HFFc6 (cell line): ENCODE results near the gene EVC. TPM values are rescaled to one million over a fixed set of nuclear protein-coding genes. Genes with fewer than 3 reads are reported as not detected.

ENCODE experiments used
- DNase-seq: peaks from one replicate; pipeline ENCODE4 v3.0.0-alpha.2; 2018
- H3K27ac Mint-ChIP-seq: 2 replicates; pipeline ENCODE4 v1.8.0; 2020; ENCODE audit warnings: mild to moderate bottlenecking, mixed read lengths
- H3K27me3 Mint-ChIP-seq: 2 replicates; pipeline ENCODE4 v1.8.0; 2021; ENCODE audit warnings: mild to moderate bottlenecking, moderate library complexity, mixed read lengths; ENCODE audit not compliant: insufficient read depth
- H3K36me3 Mint-ChIP-seq: 2 replicates; pipeline ENCODE4 v1.8.0; 2021; ENCODE audit warnings: low read depth, mixed read lengths
- H3K4me1 Mint-ChIP-seq: 2 replicates; pipeline ENCODE4 v1.8.0; 2020; ENCODE audit warnings: low read depth, mixed read lengths
- H3K4me3 Mint-ChIP-seq: 2 replicates; pipeline ENCODE4 v1.8.0; 2020; ENCODE audit warnings: mild to moderate bottlenecking, moderate library complexity, mixed read lengths
- H3K9me3 Mint-ChIP-seq: 2 replicates; pipeline ENCODE4 v1.8.0; 2020; ENCODE audit warnings: mild to moderate bottlenecking, mixed read lengths
- total RNA-seq, 6 experiments: library from RNA; stranded (reverse); fragmentation: NEBNext Ultra II Directional; extraction: Animal tissue kit (Norgen Biotek cat#: 25700); gene quantifications; 2 replicates in 1 of 6; 3 replicates in 5 of 6; pipeline ENCODE4 v1.2.3, GENCODE V29; 2021
- TF ChIP-seq, protein P1 (sequence below): fragments of 200-600 bp; sonication (generic); IDR thresholded peaks from 2 replicates; pipeline ENCODE4 v1.5.0; 2021; ENCODE audit warnings: antibody characterized with exemption, mild to moderate bottlenecking

EVC gene
- total RNA-seq, 6 experiments from 2014 or later: 30.7 to 40.9 (median 33.7) TPM

DNA sequence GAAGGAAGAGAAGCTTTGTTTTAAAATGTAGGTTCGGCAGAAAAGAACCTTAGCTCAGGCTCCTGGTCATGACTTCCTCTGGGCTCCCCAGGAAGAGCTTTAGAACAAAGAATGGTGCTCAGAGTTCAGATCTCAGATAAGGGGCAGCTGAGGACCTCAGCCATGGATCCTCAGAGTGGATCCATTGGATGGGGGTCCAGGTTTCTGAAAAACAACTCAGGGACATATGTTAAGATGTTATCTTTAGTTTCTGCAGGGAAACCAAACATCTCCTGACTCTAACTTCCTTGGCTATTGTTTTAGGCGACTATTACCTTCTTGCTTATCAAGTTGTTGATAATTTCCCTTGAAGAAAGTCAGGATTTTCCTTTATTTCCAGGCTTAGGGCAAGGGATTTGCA lies 5.4 kb downstream of the EVC start:
- DNase-seq: no peak
- no peak overlapping the region for H3K27ac Mint-ChIP-seq

DNA sequence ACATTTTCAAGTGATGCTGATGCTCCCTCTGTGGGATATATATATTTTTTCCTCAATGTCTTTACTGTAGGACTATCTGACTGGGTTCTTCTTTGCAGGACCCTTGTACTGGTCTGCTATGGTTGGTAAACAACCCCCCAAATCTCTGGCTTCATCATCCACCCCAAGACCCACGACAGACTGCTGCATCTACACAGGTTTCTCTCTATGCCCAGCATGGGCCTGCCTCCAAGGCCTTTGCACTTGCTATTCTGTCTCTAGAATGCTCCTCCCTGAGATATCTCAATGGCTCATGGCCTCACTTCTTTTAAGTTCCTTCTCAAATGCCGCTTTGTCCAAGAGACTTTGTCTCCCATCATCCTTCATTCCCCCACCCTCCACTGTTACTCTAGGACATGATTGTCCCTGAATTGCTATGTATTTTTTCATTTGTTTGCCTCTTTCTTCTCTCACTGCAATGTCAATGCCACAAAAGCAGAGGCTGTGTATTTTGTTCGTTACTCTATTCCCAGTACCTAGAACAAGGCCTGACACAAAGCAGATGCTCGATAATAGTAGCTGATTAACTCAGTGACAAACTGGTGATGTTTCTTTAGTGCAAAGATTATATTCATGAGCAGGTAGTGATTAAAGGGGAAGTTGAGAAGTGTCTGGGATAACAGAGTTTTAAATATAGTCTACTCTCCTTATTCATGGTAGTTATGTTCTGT lies 6.6 kb downstream of the EVC start:
- H3K27ac Mint-ChIP-seq: peak overlapping the region; percentile 20; the same call in 1 of the 2 replicates
- H3K4me3 Mint-ChIP-seq: no peak overlapping the region
- H3K9me3 Mint-ChIP-seq: peaks cover 7% of the 10 kb centered on the region
- peaks cover 55% of the 10 kb centered on the region for H3K36me3 Mint-ChIP-seq
- peaks cover 84% of the 10 kb centered on the region for H3K4me1 Mint-ChIP-seq
- TF ChIP-seq, protein P1, sequence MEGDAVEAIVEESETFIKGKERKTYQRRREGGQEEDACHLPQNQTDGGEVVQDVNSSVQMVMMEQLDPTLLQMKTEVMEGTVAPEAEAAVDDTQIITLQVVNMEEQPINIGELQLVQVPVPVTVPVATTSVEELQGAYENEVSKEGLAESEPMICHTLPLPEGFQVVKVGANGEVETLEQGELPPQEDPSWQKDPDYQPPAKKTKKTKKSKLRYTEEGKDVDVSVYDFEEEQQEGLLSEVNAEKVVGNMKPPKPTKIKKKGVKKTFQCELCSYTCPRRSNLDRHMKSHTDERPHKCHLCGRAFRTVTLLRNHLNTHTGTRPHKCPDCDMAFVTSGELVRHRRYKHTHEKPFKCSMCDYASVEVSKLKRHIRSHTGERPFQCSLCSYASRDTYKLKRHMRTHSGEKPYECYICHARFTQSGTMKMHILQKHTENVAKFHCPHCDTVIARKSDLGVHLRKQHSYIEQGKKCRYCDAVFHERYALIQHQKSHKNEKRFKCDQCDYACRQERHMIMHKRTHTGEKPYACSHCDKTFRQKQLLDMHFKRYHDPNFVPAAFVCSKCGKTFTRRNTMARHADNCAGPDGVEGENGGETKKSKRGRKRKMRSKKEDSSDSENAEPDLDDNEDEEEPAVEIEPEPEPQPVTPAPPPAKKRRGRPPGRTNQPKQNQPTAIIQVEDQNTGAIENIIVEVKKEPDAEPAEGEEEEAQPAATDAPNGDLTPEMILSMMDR: no peak
- no peak for DNase-seq
- H3K27me3 Mint-ChIP-seq: peaks cover 3% of the 10 kb centered on the region

More for the DNA sequence above, 5.4 kb downstream of the EVC start:
- Mint-ChIP-seq H3K4me1 (peaks cover 83% of the 10 kb centered on the region), H3K36me3 (peaks cover 55% of the 10 kb centered on the region), H3K27me3 (peaks cover 1% of the 10 kb centered on the region), H3K4me3 (no peak overlapping the region), H3K9me3 (peaks cover 7% of the 10 kb centered on the region)
- TF ChIP-seq, protein P1: no peak

DNA sequence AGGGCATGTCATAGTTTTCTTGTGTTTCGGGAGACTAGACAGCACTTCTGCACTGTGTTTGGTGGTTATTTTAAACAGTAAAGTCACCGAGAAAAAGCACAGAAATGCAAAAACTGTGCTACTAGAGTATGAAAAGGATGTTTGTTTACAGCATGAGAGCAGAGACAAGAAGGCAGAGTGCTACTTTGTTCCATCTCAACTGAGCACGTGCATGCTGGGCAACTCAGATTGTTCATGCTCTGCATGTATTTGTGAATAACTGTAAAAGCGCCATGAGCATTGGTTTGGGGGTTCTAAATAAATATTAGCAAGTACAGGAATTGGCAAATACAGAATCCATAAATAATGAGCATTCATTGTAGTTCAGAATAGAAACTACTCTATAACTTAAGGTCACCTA lies 7.4 kb downstream of the EVC start:
- Mint-ChIP-seq H3K27me3 (peaks cover 4% of the 10 kb centered on the region), H3K4me1 (peaks cover 80% of the 10 kb centered on the region), H3K27ac (no peak overlapping the region), H3K4me3 (no peak overlapping the region), H3K9me3 (peaks cover 7% of the 10 kb centered on the region), H3K36me3 (peaks cover 57% of the 10 kb centered on the region)
- DNase-seq: no peak
- TF ChIP-seq, protein P1: no peak

DNA sequence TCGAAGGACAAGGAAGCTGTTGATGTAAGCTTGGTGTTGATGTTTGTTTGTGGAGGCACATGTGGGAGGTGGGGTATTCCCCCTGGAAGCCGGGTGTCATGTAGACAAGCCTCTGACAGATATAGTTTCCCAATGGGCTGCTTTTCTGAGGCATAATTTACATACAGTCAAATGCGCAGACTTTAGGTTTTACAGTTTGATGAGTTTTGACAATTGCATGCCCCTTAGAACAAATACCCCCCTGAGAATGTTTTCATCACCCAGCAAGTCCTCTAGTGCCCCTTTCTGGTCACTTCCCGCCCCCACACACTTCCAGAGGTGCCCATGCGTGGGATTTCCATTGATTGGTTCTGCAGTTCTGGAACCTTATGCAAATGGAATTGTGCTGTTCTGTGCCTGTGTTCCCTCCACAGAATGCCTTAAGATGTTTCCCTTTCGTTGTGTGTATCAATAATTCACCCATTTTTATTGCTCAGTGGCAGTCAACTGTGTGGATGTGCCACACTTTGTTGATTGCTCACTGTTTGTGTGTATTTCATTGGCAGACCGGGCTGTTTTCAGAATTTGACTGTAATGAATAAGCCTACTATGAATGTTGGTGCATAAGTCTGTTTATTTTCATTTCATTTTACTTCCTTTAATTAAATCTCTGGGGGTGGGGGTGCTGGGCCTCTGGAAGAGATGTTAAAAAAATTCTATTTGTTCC lies 8.5 kb downstream of the EVC start:
- H3K27ac Mint-ChIP-seq: peak overlapping the region; percentile 45; the same call in 1 of the 2 replicates
- H3K36me3 Mint-ChIP-seq: peaks cover 60% of the 10 kb centered on the region
- H3K4me1 Mint-ChIP-seq: peaks cover 82% of the 10 kb centered on the region
- no peak overlapping the region for H3K4me3 Mint-ChIP-seq
- peaks cover 7% of the 10 kb centered on the region for H3K9me3 Mint-ChIP-seq
- H3K27me3 Mint-ChIP-seq: peaks cover 4% of the 10 kb centered on the region
- TF ChIP-seq, protein P1: no peak
- DNase-seq: no peak

DNA sequence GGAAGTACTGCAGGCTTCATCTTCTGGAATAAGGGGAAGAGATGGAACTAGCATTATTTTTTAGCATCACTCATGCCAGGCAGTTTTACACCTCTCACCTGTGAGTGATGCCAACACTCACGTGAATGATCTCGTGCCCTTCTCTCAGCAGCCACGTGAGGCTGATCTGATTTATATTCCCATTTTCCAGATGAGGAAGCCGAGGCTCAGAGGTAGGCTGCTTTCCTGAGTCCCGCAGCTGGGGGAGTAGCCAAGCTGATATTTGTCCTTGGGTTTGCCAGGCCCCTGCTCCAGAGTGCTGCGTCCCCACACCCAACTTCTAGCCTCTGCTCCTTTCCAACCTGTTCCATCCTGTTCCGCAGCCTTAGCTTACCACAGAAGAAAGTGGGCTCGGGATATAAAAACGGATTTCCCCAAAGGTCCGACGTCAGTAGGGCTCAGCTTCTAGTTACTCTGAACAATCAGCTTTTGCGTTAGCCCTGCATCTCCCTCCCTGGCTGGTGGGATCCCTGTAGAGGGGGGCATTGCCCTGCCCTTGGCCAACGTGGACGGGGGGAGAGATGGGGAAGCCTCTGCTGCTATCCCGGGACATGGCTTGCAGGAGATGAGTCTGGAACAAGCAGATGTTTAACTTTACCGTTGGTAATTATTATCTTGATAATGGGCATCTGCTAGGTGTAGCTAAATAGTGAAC lies 9.3 kb downstream of the EVC start:
- Mint-ChIP-seq H3K27me3 (peaks cover 3% of the 10 kb centered on the region), H3K27ac (no peak overlapping the region), H3K4me3 (no peak overlapping the region), H3K9me3 (peaks cover 2% of the 10 kb centered on the region), H3K36me3 (peaks cover 61% of the 10 kb centered on the region), H3K4me1 (peaks cover 90% of the 10 kb centered on the region)
- TF ChIP-seq, protein P1: no peak
- no peak for DNase-seq
